ENCODE results near the gene MSX1. TPM values are rescaled to one million over a fixed set of nuclear protein-coding genes. Genes with fewer than 3 reads are reported as not detected.
"Not testable (repeated sequence)": the region's sequence is repeated elsewhere in the genome, so short reads cannot be mapped to it uniquely, and the experiment has no call there.

Gene MSX1
- total RNA-seq = not detected

GRCh38 chr4:4859325-4859798, at the start of gene MSX1:
Gene MSX1 (plus strand): TSS chr4:4859665. CDS start chr4:4859900, 235 bp downstream.
- no peak for DNase-seq

DNA sequence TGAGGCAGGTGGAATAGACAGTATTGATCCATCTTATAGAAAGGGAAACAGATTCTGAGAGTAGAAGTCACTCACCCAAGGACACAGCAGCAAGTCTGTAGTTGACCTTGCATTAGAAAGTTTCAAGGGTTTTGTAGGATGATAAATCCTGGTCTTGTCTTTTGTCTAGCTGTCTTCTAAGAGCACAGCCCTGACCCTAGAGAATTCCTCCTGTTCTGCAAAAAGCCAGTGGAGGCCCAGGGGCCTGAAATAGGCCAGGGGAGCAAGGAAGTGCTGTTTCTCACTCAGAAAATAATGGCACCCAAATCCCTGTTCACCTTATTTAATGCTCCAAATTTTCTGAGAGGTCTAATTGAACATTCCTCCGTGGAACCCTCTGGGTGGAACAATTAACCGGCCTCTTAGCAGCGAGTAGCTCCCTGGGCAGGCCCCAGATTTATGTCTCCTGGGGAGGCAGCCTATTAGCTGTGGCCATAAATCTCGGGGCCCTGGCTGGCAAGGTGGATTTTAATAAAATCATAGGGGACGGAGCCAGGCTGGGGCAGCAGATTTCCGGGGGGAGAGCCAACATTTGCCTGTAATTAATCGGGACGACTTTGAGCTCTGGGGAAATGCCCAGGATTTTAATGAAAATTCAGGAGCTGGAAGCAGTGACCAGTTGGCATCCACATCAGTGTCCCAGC, 49.2 kb upstream of the MSX1 start:
- DNase-seq = no peak

DNA sequence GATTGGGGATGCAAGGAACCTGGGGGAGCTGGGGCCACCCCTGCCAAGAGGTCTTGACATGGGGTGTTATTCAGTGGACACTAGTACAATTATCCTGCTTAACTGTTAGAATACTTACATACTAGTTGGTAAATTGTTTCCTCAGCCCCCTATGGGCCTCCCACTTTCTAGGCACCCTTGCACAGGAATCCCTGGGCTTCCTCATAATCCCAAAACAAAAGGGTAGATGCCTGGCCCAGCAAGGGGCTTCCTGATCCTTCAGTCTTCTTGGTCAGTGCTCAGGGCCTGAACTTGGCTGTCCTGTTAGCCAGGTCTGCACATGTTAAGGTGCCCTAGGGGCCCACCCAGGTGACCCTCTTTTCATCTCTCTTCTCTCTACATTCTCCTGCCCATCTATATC, 48.7 kb upstream of the MSX1 start:
- DNase-seq = no peak

GRCh38 chr4:4812145-4812794, 47.2 kb upstream of the MSX1 start:
- DNase-seq = no peak

DNA sequence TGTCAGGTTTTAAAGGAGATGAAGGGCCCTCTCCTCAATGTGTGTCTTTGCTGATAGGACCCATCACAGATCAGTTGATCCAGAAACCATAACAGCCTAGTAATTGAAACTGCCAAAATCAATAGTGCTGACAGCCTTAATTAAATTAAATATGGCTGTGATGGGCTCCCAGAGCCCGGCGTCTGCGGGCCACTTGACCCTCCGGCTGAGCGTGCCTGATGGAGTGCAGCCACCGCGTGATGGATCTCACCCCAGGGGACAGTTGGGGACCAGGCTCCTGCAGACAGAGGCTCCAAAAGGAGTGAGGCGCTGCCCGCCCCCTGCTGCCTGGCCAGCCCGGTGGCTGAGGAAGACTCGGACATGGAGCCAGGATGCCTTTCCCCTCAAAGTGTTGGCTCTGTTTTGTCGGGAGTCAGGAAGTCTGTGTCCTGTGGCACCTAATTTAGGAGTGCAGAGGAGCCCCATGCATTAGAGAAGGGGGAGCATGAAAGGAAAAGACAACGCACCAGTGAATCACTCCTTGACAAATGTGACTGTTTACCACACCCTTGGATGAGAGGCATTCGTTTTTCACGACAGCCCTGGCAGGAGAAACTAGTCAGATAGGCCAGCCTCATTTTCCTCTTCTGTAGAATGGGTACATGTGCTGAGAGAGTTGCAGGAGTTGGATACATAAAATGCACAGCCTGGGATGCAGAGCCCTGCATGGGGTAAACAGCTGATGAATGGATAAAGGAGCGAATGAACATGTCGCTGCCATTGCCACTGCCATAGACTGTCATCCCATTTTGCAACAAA, 40.9 kb upstream of the MSX1 start:
- no peak for DNase-seq

DNA sequence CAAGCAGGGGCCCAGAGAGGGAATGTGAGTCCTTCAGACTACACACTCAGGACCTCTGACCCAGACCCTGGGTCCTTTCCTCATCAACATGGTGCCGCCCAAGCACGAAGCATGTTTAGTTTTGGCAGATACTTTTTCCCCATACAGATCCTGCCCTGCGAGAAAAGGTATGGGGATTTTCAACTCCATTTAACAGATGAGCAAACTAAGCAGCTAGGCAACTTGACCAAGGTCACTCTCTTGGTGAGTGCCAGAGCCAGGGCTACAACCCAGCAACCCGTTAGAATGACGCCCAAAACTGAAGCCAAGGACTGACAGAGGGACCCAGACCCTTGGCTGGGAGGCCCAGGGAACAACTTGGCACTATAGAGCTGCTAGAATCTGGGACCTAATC, 40.3 kb upstream of the MSX1 start:
- no peak for DNase-seq

GRCh38 chr4:4820261-4820660, 39.2 kb upstream of the MSX1 start:
- no peak for DNase-seq

GRCh38 chr4:4820739-4821138, 38.7 kb upstream of the MSX1 start:
- no peak for DNase-seq

GRCh38 chr4:4821577-4821976, 37.9 kb upstream of the MSX1 start:
- no peak for DNase-seq

DNA sequence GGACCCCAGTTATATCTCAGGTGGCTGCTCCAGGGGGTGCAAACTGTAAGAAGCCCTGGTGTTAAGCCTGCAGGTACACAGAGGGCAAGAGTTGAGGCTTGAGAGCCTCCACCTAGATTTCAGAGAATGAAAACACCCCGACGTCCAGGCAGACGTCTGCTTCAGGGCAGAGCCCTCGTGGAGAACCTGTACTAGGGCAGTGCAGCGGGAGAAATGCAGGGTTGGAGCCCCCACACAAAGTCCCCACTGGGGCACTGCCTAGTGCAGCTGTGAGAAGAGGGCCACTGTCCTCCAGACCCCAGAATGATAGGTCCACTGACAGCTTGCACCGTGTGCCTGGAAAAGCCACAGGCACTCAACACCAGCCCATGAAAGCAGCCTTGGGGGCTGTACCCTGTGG, 37.2 kb upstream of the MSX1 start:
- not testable (repeated sequence) for DNase-seq

GRCh38 chr4:4823621-4824162, 35.8 kb upstream of the MSX1 start:
- DNase-seq = no peak

DNA sequence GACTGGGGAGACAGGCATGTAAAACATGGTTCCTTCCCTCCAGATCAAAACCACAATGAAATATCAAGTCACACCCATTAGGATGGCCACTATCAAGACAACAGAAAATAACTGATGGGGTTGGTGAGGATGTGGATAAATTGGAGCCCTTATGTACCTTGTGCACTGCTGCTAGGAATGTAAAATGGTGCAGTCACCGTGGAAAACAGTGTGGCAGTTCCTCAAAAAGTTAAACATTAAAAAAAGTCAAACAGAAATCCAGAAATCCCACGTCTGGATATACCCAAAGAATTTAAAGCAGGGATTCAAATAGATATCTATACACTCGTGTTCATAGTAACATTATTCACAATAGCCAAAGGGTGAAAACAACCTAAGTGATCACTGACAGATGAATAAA, 35.2 kb upstream of the MSX1 start:
- DNase-seq = no peak

DNA sequence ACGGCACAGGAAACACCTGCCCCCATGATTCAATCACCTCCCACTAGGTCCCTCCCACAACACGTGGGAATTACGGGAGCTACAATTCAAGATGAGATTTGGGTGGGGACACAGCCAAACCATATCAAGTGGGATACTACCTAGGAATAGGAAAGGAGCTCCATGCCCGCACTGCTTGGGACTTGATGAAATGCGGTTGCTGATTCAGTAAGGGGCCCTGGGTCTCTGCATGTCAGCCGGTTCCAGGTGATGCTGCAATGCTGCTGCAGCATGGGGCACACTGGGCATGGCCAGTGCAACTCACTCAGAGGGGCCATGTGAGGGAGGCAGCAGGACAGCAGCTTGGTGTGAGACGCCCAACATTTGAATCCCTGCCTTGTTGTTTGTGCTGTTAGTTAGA, 34.0 kb upstream of the MSX1 start:
- DNase-seq = no peak

DNA sequence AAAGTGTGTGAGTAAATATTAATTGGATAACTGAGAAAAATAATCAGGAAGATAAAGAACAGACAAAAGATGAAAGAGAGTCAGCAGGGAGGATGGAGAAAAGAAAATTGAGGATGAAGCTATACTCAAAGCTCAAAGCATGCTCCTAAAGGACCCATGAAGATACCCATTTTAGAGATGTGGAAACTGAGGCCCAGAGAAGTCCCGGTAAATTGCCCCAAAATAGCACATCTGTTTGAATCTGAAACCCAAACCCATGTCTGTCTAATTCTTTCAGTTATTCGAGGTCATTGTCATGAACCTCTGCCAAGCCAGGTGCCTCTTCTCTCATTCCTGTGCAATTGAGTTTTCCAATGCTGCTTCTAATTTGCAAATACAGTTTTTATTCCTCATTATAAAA, 29.6 kb upstream of the MSX1 start:
- no peak for DNase-seq

- no peak for DNase-seq
These were observed 28.2 kb upstream of the MSX1 start for GRCh38 chr4:4831266-4831665.

- no peak for DNase-seq
These were observed 27.6 kb upstream of the MSX1 start for GRCh38 chr4:4831825-4832224.

GRCh38 chr4:4836044-4836443, 23.4 kb upstream of the MSX1 start:
- no peak for DNase-seq

GRCh38 chr4:4837316-4837715, 22.1 kb upstream of the MSX1 start:
- no peak for DNase-seq

- no peak for DNase-seq
These were observed 21.2 kb upstream of the MSX1 start for GRCh38 chr4:4838051-4838935.

- no peak for DNase-seq
These were observed 20.3 kb upstream of the MSX1 start for GRCh38 chr4:4838936-4839810.

GRCh38 chr4:4840351-4840750, 19.1 kb upstream of the MSX1 start:
- no peak for DNase-seq
